ENCODE results near the gene MYO18A.
"Not testable (repeated sequence)": the region's sequence is repeated elsewhere in the genome, so short reads cannot be mapped to it uniquely, and the experiment has no call there.

MYO18A gene

GRCh38 chr17:29210879-29211278, 30.7 kb upstream of the MYO18A start:
- Histone ChIP-seq H3K9me3 (replicated peaks; ENCODE audit: low read length) (no peaks in the 10 kb centered on the region), H3K4me3 (ENCODE audit: low read length) (no peak overlapping the region), H3K36me3 (ENCODE audit: insufficient read depth, low read length) (no peaks in the 10 kb centered on the region), H3K27me3 (ENCODE audit: control insufficient read depth, insufficient read depth, low read length) (peaks cover 23% of the 10 kb centered on the region), H3K9ac (ENCODE audit: low read depth, low read length) (no peak overlapping the region), H3K4me1 (ENCODE audit: control insufficient read depth, insufficient read depth, low read length) (no peaks in the 10 kb centered on the region), H3K4me2 (ENCODE audit: low read length) (no peak overlapping the region)

GRCh38 chr17:29209073-29209472, 28.9 kb upstream of the MYO18A start:
- H3K9me3 ChIP-seq (replicated peaks; ENCODE audit: low read length) = no peaks in the 10 kb centered on the region
- H3K4me2 ChIP-seq (ENCODE audit: low read length) = no peak overlapping the region
- H3K9ac ChIP-seq (ENCODE audit: low read depth, low read length) = no peak overlapping the region
- H3K4me3 ChIP-seq (ENCODE audit: low read length) = no peak overlapping the region
- peaks cover 21% of the 10 kb centered on the region for H3K27me3 ChIP-seq (ENCODE audit: control insufficient read depth, insufficient read depth, low read length)
- no peaks in the 10 kb centered on the region for H3K4me1 ChIP-seq (ENCODE audit: control insufficient read depth, insufficient read depth, low read length)
- H3K36me3 ChIP-seq (ENCODE audit: insufficient read depth, low read length) = no peaks in the 10 kb centered on the region

GRCh38 chr17:29207975-29208374, 27.8 kb upstream of the MYO18A start:
- H3K4me3 ChIP-seq (ENCODE audit: low read length) = no peak overlapping the region
- no peaks in the 10 kb centered on the region for H3K9me3 ChIP-seq (replicated peaks; ENCODE audit: low read length)
- peaks cover 21% of the 10 kb centered on the region for H3K27me3 ChIP-seq (ENCODE audit: control insufficient read depth, insufficient read depth, low read length)
- H3K4me1 ChIP-seq (ENCODE audit: control insufficient read depth, insufficient read depth, low read length) = no peaks in the 10 kb centered on the region
- H3K4me2 ChIP-seq (ENCODE audit: low read length) = no peak overlapping the region
- H3K36me3 ChIP-seq (ENCODE audit: insufficient read depth, low read length) = no peaks in the 10 kb centered on the region
- no peak overlapping the region for H3K9ac ChIP-seq (ENCODE audit: low read depth, low read length)

DNA sequence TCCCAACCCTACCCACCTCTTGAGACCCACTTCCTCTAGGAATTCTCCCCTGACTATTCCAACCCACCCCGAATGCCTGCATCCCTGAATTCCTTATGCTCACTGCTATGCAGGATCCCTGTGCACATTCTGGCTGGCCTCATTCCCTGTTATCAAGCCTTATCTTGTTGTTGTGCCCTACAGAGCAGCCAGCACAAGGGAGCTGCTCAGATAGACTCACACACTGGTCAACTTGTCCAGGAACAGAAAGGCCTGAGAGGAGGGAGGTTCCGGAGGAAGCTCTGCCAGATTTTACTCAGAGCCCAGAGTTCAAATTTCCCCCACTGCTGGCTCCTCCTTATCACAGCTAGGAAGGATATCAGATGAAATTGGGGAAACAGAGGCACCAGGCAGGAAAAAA, 24.8 kb upstream of the MYO18A start:
- H3K4me1 ChIP-seq (ENCODE audit: control insufficient read depth, insufficient read depth, low read length) = no peaks in the 10 kb centered on the region
- no peak overlapping the region for H3K4me3 ChIP-seq (ENCODE audit: low read length)
- H3K36me3 ChIP-seq (ENCODE audit: insufficient read depth, low read length) = no peaks in the 10 kb centered on the region
- peaks cover 25% of the 10 kb centered on the region for H3K27me3 ChIP-seq (ENCODE audit: control insufficient read depth, insufficient read depth, low read length)
- no peak overlapping the region for H3K9ac ChIP-seq (ENCODE audit: low read depth, low read length)
- H3K9me3 ChIP-seq (replicated peaks; ENCODE audit: low read length) = no peaks in the 10 kb centered on the region
- no peak overlapping the region for H3K4me2 ChIP-seq (ENCODE audit: low read length)

- H3K9me3 ChIP-seq (replicated peaks; ENCODE audit: low read length); H3K4me1 ChIP-seq (ENCODE audit: control insufficient read depth, insufficient read depth, low read length); H3K36me3 ChIP-seq (ENCODE audit: insufficient read depth, low read length); H3K4me2 ChIP-seq (ENCODE audit: low read length); H3K9ac ChIP-seq (ENCODE audit: low read depth, low read length); H3K4me3 ChIP-seq (ENCODE audit: low read length): not testable (repeated sequence)
- peaks cover 25% of the 10 kb centered on the region for H3K27me3 ChIP-seq (ENCODE audit: control insufficient read depth, insufficient read depth, low read length)
Measured at GRCh38 chr17:29204068-29204804, 24.0 kb upstream of the MYO18A start.

- Histone ChIP-seq H3K4me3 (ENCODE audit: low read length) (no peak overlapping the region), H3K36me3 (ENCODE audit: insufficient read depth, low read length) (no peaks in the 10 kb centered on the region), H3K27me3 (ENCODE audit: control insufficient read depth, insufficient read depth, low read length) (peaks cover 46% of the 10 kb centered on the region), H3K4me2 (ENCODE audit: low read length) (no peak overlapping the region), H3K4me1 (ENCODE audit: control insufficient read depth, insufficient read depth, low read length) (no peaks in the 10 kb centered on the region), H3K9me3 (replicated peaks; ENCODE audit: low read length) (no peaks in the 10 kb centered on the region), H3K9ac (ENCODE audit: low read depth, low read length) (no peak overlapping the region)
Measured at GRCh38 chr17:29197516-29198272, 17.5 kb upstream of the MYO18A start.

DNA sequence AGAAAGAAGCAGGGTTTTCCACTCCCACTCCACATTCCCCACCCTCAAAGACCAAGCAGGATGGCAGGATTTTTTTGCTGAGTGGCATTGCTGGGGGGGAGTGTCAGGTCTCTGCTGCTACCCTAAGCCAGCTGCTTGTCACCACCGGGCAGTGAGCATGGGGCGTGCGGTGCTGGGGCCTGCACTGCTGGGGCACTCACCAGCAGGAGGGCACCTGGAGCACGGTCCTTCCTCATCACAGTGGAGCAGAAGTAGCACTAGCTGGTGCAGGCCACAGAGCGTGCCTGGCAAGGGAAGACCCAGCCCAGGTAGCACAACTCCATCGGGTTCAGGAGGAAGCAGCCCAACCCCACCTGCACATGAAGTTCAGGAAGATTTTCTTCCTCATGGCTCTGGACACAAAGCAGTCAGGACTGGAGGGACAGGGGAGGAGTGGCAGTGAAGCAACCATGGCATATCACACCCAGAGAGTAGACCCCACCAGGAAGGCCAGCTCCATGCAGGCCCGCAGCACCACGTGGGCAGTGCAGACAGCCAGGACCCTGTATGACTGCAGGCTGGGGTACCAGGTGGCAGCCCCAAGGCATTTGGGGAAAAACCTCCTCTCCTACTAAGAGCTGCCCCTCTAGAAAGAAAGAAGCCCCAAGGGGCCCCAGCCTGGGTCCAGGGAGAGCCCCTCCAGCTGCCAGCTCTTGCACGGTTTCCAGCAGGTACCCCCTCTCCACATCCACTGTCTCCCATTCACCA, 16.7 kb upstream of the MYO18A start:
- Histone ChIP-seq H3K36me3 (ENCODE audit: insufficient read depth, low read length) (no peaks in the 10 kb centered on the region), H3K4me1 (ENCODE audit: control insufficient read depth, insufficient read depth, low read length) (no peaks in the 10 kb centered on the region), H3K27me3 (ENCODE audit: control insufficient read depth, insufficient read depth, low read length) (peaks cover 50% of the 10 kb centered on the region), H3K4me2 (ENCODE audit: low read length) (no peak overlapping the region), H3K4me3 (ENCODE audit: low read length) (no peak overlapping the region), H3K9ac (ENCODE audit: low read depth, low read length) (no peak overlapping the region), H3K9me3 (replicated peaks; ENCODE audit: low read length) (no peaks in the 10 kb centered on the region)

DNA sequence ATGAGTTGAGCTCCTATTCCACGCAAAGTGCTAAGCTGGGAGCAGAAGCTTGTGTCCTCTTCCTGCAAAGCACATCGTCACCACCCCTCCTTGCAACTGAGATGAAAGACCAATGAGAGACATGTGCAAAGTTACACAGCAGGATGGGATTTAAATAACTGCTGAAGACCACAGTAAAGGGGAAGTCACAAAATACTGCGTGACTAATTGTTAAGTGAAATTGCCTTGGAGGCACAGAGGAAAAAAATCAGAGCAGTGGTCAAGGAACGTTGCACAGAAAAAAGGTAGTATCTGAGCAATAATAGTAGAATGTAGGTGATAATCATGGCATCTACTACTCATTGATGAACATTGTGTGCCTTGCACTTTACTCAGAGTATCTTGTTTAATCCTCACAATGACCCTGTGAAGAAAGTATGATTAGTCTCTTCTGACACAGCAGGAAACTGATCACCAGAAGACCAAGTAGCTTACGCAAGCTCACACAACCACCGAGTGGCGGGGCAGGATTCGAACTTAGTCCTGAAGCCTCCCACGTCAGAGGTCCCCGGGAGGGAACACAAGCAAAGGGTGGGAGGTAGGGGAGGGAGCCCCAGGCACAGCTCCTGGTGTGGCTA, 15.4 kb upstream of the MYO18A start:
- Histone ChIP-seq H3K9me3 (replicated peaks; ENCODE audit: low read length) (no peaks in the 10 kb centered on the region), H3K4me3 (ENCODE audit: low read length) (no peak overlapping the region), H3K4me1 (ENCODE audit: control insufficient read depth, insufficient read depth, low read length) (no peaks in the 10 kb centered on the region), H3K9ac (ENCODE audit: low read depth, low read length) (no peak overlapping the region), H3K36me3 (ENCODE audit: insufficient read depth, low read length) (no peaks in the 10 kb centered on the region), H3K27me3 (ENCODE audit: control insufficient read depth, insufficient read depth, low read length) (peaks cover 55% of the 10 kb centered on the region), H3K4me2 (ENCODE audit: low read length) (no peak overlapping the region)

- Histone ChIP-seq H3K4me1 (ENCODE audit: control insufficient read depth, insufficient read depth, low read length) (no peaks in the 10 kb centered on the region), H3K4me3 (ENCODE audit: low read length) (no peak overlapping the region), H3K9ac (ENCODE audit: low read depth, low read length) (no peak overlapping the region), H3K27me3 (ENCODE audit: control insufficient read depth, insufficient read depth, low read length) (peaks cover 63% of the 10 kb centered on the region), H3K36me3 (ENCODE audit: insufficient read depth, low read length) (no peaks in the 10 kb centered on the region), H3K4me2 (ENCODE audit: low read length) (no peak overlapping the region), H3K9me3 (replicated peaks; ENCODE audit: low read length) (no peaks in the 10 kb centered on the region)
Measured at GRCh38 chr17:29194669-29195068, 14.5 kb upstream of the MYO18A start.

GRCh38 chr17:29193146-29193545, 12.9 kb upstream of the MYO18A start:
- Histone ChIP-seq H3K27me3 (ENCODE audit: control insufficient read depth, insufficient read depth, low read length) (peaks cover 66% of the 10 kb centered on the region), H3K9me3 (replicated peaks; ENCODE audit: low read length) (no peaks in the 10 kb centered on the region), H3K4me2 (ENCODE audit: low read length) (no peak overlapping the region), H3K36me3 (ENCODE audit: insufficient read depth, low read length) (no peaks in the 10 kb centered on the region), H3K4me1 (ENCODE audit: control insufficient read depth, insufficient read depth, low read length) (no peaks in the 10 kb centered on the region), H3K9ac (ENCODE audit: low read depth, low read length) (no peak overlapping the region), H3K4me3 (ENCODE audit: low read length) (no peak overlapping the region)

GRCh38 chr17:29190592-29191207, 10.5 kb upstream of the MYO18A start:
- H3K36me3 ChIP-seq (ENCODE audit: insufficient read depth, low read length) = no peaks in the 10 kb centered on the region
- H3K4me2 ChIP-seq (ENCODE audit: low read length) = no peak overlapping the region
- no peaks in the 10 kb centered on the region for H3K4me1 ChIP-seq (ENCODE audit: control insufficient read depth, insufficient read depth, low read length)
- no peak overlapping the region for H3K4me3 ChIP-seq (ENCODE audit: low read length)
- H3K9me3 ChIP-seq (replicated peaks; ENCODE audit: low read length) = no peaks in the 10 kb centered on the region
- no peak overlapping the region for H3K9ac ChIP-seq (ENCODE audit: low read depth, low read length)
- H3K27me3 ChIP-seq (ENCODE audit: control insufficient read depth, insufficient read depth, low read length) = peaks cover 54% of the 10 kb centered on the region

Data from skeletal muscle satellite cell (primary cell).